GM12878 (cell line): Measurements from ENCODE around the gene GJD3. TPM values are rescaled to one million over a fixed set of nuclear protein-coding genes. Genes with fewer than 3 reads are reported as not detected.

Experiments
- ATAC-seq: fragments of 200-7000 bp; cut with Tn5 transposase; 3 replicates; pipeline ENCODE4 v1.9.1; 2020; ENCODE audit warnings: mild to moderate bottlenecking, moderate library complexity
- BruUV-seq: library from RNA; stranded (reverse); fragments of 400-500 nt; replicated peaks from 2 replicates; lab custom pipeline; 2021; lab: Mats Ljungman, UMichigan
- CTCF ChIA-PET: fragments of 300-600 bp; sonication (Branson Sonifier 250); formaldehyde crosslinking; extraction: SDS; loops from one replicate; lab custom pipeline; 2021; ENCODE audit warnings: inconsistent platforms; lab: Yijun Ruan, JAX
- POLR2A ChIA-PET: fragments of 350-600 bp; formaldehyde crosslinking; extraction: SDS; loops from one replicate; lab custom pipeline; 2021; ENCODE audit warnings: inconsistent platforms; lab: Charles Lee
- RAD21 ChIA-PET: fragments of 300-600 bp; sonication (Branson Sonifier 250); formaldehyde crosslinking; loops from one replicate; lab custom pipeline; 2023; ENCODE audit warnings: antibody characterized with exemption; ENCODE audit not compliant: unreplicated experiment; lab: Charles Lee
- SMC1A ChIA-PET: fragments of 300-600 bp; sonication (Branson Sonifier 250); formaldehyde crosslinking; loops from one replicate; lab custom pipeline; 2023; ENCODE audit not compliant: unreplicated experiment, uncharacterized antibody; lab: Charles Lee
- DNase-seq: peaks from one replicate; pipeline ENCODE4 v3.0.0-alpha.2; 2011; ENCODE audit warnings: low read depth, low spot score
- FAIRE-seq: peaks from 3 replicates; lab custom pipeline; 2011; peaks lifted over from hg19 to GRCh38; lab: Jason Lieb, UNC
- H2AFZ ChIP-seq: 2 replicates; pipeline ENCODE4 v1.6.0; 2011; ENCODE audit warnings: low read depth, low read length, control low read depth; ENCODE audit not compliant: control insufficient read depth
- H3K27ac ChIP-seq: 2 replicates; pipeline ENCODE4 v1.5.1; 2011; ENCODE audit warnings: control low read depth; ENCODE audit not compliant: control insufficient read depth, insufficient read depth
- H3K27me3 ChIP-seq, 2 experiments: replicated peaks in 1 of 2; 2 replicates each; pipeline versions ENCODE4 v1.6.0 to v1.6.1; 2011; ENCODE audit warnings: low read length in 1 of 2; ENCODE audit not compliant: control insufficient read depth in 2 of 2, insufficient read depth in 2 of 2
- H3K36me3 ChIP-seq, 2 experiments: 2 replicates each; pipeline ENCODE4 v1.5.1; 2011; ENCODE audit warnings: low read length in 1 of 2; ENCODE audit not compliant: control insufficient read depth in 2 of 2, insufficient read depth in 2 of 2
- H3K4me1 ChIP-seq: 2 replicates; pipeline ENCODE4 v1.6.1; 2011; ENCODE audit warnings: mild to moderate bottlenecking, low read length, moderate library complexity, mixed read lengths; ENCODE audit not compliant: control insufficient read depth, insufficient read depth
- H3K4me2 ChIP-seq: 2 replicates; pipeline ENCODE4 v1.6.0; 2011; ENCODE audit warnings: control low read depth; ENCODE audit not compliant: control insufficient read depth, insufficient read depth
- H3K4me3 ChIP-seq: fragments of 200-600 bp; sonication (generic); 2 replicates; pipeline ENCODE4 v1.5.1; 2016
- H3K79me2 ChIP-seq: 2 replicates; pipeline ENCODE4 v1.6.0; 2011; ENCODE audit warnings: low read length; ENCODE audit not compliant: control insufficient read depth, insufficient read depth
- H3K9ac ChIP-seq: 2 replicates; pipeline ENCODE4 v1.8.0; 2011; ENCODE audit warnings: low read length, control low read depth, mixed read lengths; ENCODE audit not compliant: control insufficient read depth, insufficient read depth
- H3K9me3 ChIP-seq: replicated peaks from 3 replicates; pipeline ENCODE4 v1.5.1; 2011; ENCODE audit warnings: mild to moderate bottlenecking, low read length; ENCODE audit not compliant: control insufficient read depth, insufficient read depth
- H4K20me1 ChIP-seq: 2 replicates; pipeline ENCODE4 v1.6.0; 2011; ENCODE audit not compliant: control insufficient read depth, insufficient read depth
- DPF2 ChIP-seq: fragments of 450-650 bp; IDR thresholded peaks from 2 replicates; pipeline ENCODE4 v1.6.1; 2017; ENCODE audit warnings: mild to moderate bottlenecking
- ESRRA ChIP-seq: IDR thresholded peaks from 2 replicates; pipeline ENCODE4 v1.6.1; 2012; ENCODE audit warnings: mild to moderate bottlenecking, low read length, improper control_type of control experiment
- GABPA ChIP-seq: IDR thresholded peaks from 2 replicates; pipeline ENCODE4 v1.6.1; 2014; ENCODE audit warnings: antibody characterized with exemption, low read depth, mild to moderate bottlenecking, inconsistent platforms
- LARP7 ChIP-seq: fragments of 450-650 bp; IDR thresholded peaks from 2 replicates; pipeline ENCODE4 v1.6.1; 2017; ENCODE audit warnings: mild to moderate bottlenecking
- NFYB ChIP-seq: IDR thresholded peaks from 2 replicates; pipeline ENCODE4 v1.6.1; 2011; ENCODE audit warnings: low read depth, mild to moderate bottlenecking, low read length, improper control_type of control experiment, moderate library complexity; ENCODE audit not compliant: insufficient read depth
- NR2C2 ChIP-seq: IDR thresholded peaks from 2 replicates; pipeline ENCODE4 v1.6.1; 2011; ENCODE audit warnings: borderline replicate concordance, low read depth; ENCODE audit not compliant: control insufficient read depth, insufficient read length
- SPI1 ChIP-seq: IDR thresholded peaks from 2 replicates; pipeline ENCODE4 v1.6.1; 2011; ENCODE audit warnings: low read depth, mild to moderate bottlenecking, low read length, moderate library complexity, borderline replicate concordance; ENCODE audit not compliant: insufficient read depth
- SREBF1 ChIP-seq: IDR thresholded peaks from 2 replicates; pipeline ENCODE4 v1.6.1; 2012; ENCODE audit warnings: mild to moderate bottlenecking, low read length
- SRF ChIP-seq, 2 experiments: IDR thresholded peaks; 2 replicates each; pipeline ENCODE4 v1.6.1; 2011; ENCODE audit warnings: low read depth in 2 of 2, low read length in 2 of 2, mild to moderate bottlenecking in 1 of 2, moderate library complexity in 1 of 2
- TCF12 ChIP-seq: IDR thresholded peaks from 2 replicates; pipeline ENCODE4 v1.6.1; 2011; ENCODE audit warnings: low read depth, mild to moderate bottlenecking, low read length
- TCF7 ChIP-seq: IDR thresholded peaks from 2 replicates; pipeline ENCODE4 v1.6.1; 2014; ENCODE audit warnings: antibody characterized with exemption, borderline replicate concordance
- USF2 ChIP-seq: IDR thresholded peaks from 2 replicates; pipeline ENCODE4 v1.6.1; 2011; ENCODE audit warnings: low read depth, low read length, improper control_type of control experiment, borderline replicate concordance
- ZBTB33 ChIP-seq: fragments of 450-650 bp; IDR thresholded peaks from 2 replicates; pipeline ENCODE4 v1.6.1; 2017; ENCODE audit warnings: mild to moderate bottlenecking
- WGBS: methylation state at CpG from one replicate; pipeline ENCODE4 v1.1.6; 2016; ENCODE audit warnings: low lambda C conversion rate; ENCODE audit not compliant: insufficient replicate concordance, insufficient coverage; ENCODE audit errors: missing lambda C conversion rate; 5-methylcytosine and 5-hydroxymethylcytosine counted together
- in situ Hi-C: fragments of 300-500 bp; cut with MboI; formaldehyde crosslinking; loops from 9 replicates; pipeline ENCODE4 v1.14.3; 2018; ENCODE audit warnings: mixed read lengths
- intact Hi-C: fragments of 100-400 bp; cut with micrococcal nuclease; formaldehyde crosslinking; loops from one replicate; pipeline ENCODE4 v1.14.2; 2022; ENCODE audit not compliant: unreplicated experiment
- polyA plus RNA-seq, 11 experiments: library from polyadenylated mRNA; depleted of rRNA in 4 of 11; unstranded in 6 of 11; stranded (reverse) in 5 of 11; fragments of >200 nt; fragmentation: Nextera tagmentation in 4 of 11; fragmentation: Illumina TruSeq in 1 of 11; extraction: Ambion mirVana in 4 of 11; extraction: Trizol in 1 of 11; gene quantifications; 1 replicate in 1 of 11; 2 replicates in 10 of 11; pipeline versions ENCODE4 v1.2.1 to v1.2.3, GENCODE V29; 2011 to 2016; ENCODE audit warnings: inconsistent platforms in 2 of 11, missing spikeins in 2 of 11, low read depth in 1 of 11
- total RNA-seq, 4 experiments: library from RNA; depleted of rRNA in 3 of 4; stranded (reverse); fragments of >200 nt in 3 of 4; fragmentation: Illumina TruSeq in 1 of 4; extraction: Trizol in 1 of 4; gene quantifications; 2 replicates each; pipeline versions ENCODE4 v1.2.1 to v1.2.3, GENCODE V29; 2013 to 2021

Gene GJD3
- total and polyA plus RNA-seq, 10 of the 15 experiments (the other 5 are each of a cell fraction or from before 2014, with no cell fraction given): 1.6 TPM; not detected in 9

- no TSS peak for BruUV-seq
- DNase-seq: no peak
- ChIA-PET RAD21 (interaction anchor here (0.7 to 8.2 kb wide), 15 partner anchors 9 to 241 kb away, joined by 3 to 271 read pairs (median 4); partner anchors contain the start of genes RARA and TOP2A), CTCF (interaction anchor here (0.5 to 9.1 kb wide), 28 partner anchors 10 to 300 kb away, joined by 3 to 311 read pairs (median 4); partner anchors contain the start of genes MED24, RARA and TOP2A), SMC1A (interaction anchor here (0.6 to 5.3 kb wide), 13 partner anchors 9 to 178 kb away, joined by 3 to 142 read pairs (median 4); partner anchors contain the start of genes RARA and TOP2A), POLR2A (interaction anchor here (1.1 to 2.0 kb wide), 2 partner anchors 47 to 51 kb away, joined by 5 to 9 read pairs; no protein-coding TSS in a partner anchor)
- 78% methylated on average over 25 of the region's 30 CpGs for WGBS
- intact Hi-C loops (loop anchor here (1.0 to 5.0 kb wide), 4 partner anchors 32 to 263 kb away; no protein-coding TSS in a partner anchor), in situ Hi-C loops (loop anchor here (5.0 kb wide), 2 partner anchors 52 to 178 kb away; no protein-coding TSS in a partner anchor)
- H3K79me2 ChIP-seq: peaks cover 1% of the 10 kb centered on the region; the same call in 1 of the 2 replicates
- no peak overlapping the region for H3K27ac ChIP-seq
- no peak for ATAC-seq
- peaks cover 15% of the 10 kb centered on the region for H3K4me1 ChIP-seq
- FAIRE-seq: no peak
- TF ChIP-seq DPF2 (no peak), ZBTB33 (no peak), NR2C2 (no peak), TCF12 (no peak), SRF (IDR thresholded peaks at IDR 0.05; ENCODE audit: low read depth in 2 of 2, low read length in 2 of 2) (no peak), TCF7 (no peak), ESRRA (no peak), SPI1 (no peak), SREBF1 (no peak), USF2 (no peak), LARP7 (no peak), GABPA (no peak), NFYB (no peak)
- H2AFZ ChIP-seq: no peak overlapping the region
- no peak overlapping the region for H3K4me3 ChIP-seq
- peaks cover 17 to 41% of the 10 kb centered on the region in 2 experiments for H3K36me3 ChIP-seq
- no peak overlapping the region for H3K9ac ChIP-seq
- no peaks in the 10 kb centered on the region for H4K20me1 ChIP-seq
- no peaks in the 10 kb centered on the region for H3K27me3 ChIP-seq
- H3K4me2 ChIP-seq: no peak overlapping the region
- H3K9me3 ChIP-seq: no peaks in the 10 kb centered on the region
These were observed 10.1 kb downstream of the GJD3 start for GRCh38 chr17:40354221-40355122.
